ENCODE measurements around the gene CIROP. TPM values are rescaled to one million over a fixed set of nuclear protein-coding genes. Genes with fewer than 3 reads are reported as not detected.

CIROP gene
- total and polyA plus RNA-seq, 4 donors = not detected

GRCh38 chr14:23068789-23069412 is 35.9 kb downstream of the CIROP start:
- 33% methylated on average over 8 of the region's 8 CpGs for WGBS
- H3K36me3 ChIP-seq (ENCODE audit: control insufficient read depth in 4 of 4, insufficient read depth in 3 of 4, low read depth in 1 of 4, low read length in 3 of 4) = peaks cover 7 to 38% (median 31%) of the 10 kb centered on the region in 4 donors
- H3K9ac ChIP-seq (ENCODE audit: low read depth in 1 of 2, low read length in 2 of 2) = no peak overlapping the region
- peak; percentile 9 for TF ChIP-seq SP1 (IDR thresholded peaks at IDR 0.05)
- TF ChIP-seq ATF3 (IDR thresholded peaks at IDR 0.05) = peak; percentile 45
- peak in 1 of 2 donors; percentile 22 for TF ChIP-seq RXRA (IDR thresholded peaks at IDR 0.05)
- TF ChIP-seq RAD21 (IDR thresholded peaks at IDR 0.05) = peak; percentile 94
- TF ChIP-seq HNF4G (IDR thresholded peaks at IDR 0.05) = no peak
- TF ChIP-seq JUND (IDR thresholded peaks at IDR 0.05) = no peak
- peak; percentile 58 for TF ChIP-seq YY1 (IDR thresholded peaks at IDR 0.05)
- TF ChIP-seq CTCF (IDR thresholded peaks at IDR 0.05; ENCODE audit: low read depth, low read length, missing input control) = peak; percentile 100
- peak; percentile 79 for DNase-seq (ENCODE audit: low spot score)
- no peaks in the 10 kb centered on the region for H3K27me3 ChIP-seq (ENCODE audit: control insufficient read depth in 4 of 4, insufficient read depth in 4 of 4, low read length in 3 of 4)
- H3K27ac ChIP-seq (ENCODE audit: low read depth in 1 of 2, low read length in 2 of 2) = no peak overlapping the region
- H3K4me1 ChIP-seq (ENCODE audit: control insufficient read depth in 4 of 4, insufficient read depth in 4 of 4, low read length in 3 of 4) = peaks cover 2 to 29% (median 20%) of the 10 kb centered on the region in 4 donors
- H3K4me3 ChIP-seq (ENCODE audit: low read depth in 1 of 3, low read length in 3 of 3) = no peak overlapping the region
- no peaks in the 10 kb centered on the region for H3K9me3 ChIP-seq (ENCODE audit: control insufficient read depth in 4 of 4, low read length in 3 of 4)

DNA sequence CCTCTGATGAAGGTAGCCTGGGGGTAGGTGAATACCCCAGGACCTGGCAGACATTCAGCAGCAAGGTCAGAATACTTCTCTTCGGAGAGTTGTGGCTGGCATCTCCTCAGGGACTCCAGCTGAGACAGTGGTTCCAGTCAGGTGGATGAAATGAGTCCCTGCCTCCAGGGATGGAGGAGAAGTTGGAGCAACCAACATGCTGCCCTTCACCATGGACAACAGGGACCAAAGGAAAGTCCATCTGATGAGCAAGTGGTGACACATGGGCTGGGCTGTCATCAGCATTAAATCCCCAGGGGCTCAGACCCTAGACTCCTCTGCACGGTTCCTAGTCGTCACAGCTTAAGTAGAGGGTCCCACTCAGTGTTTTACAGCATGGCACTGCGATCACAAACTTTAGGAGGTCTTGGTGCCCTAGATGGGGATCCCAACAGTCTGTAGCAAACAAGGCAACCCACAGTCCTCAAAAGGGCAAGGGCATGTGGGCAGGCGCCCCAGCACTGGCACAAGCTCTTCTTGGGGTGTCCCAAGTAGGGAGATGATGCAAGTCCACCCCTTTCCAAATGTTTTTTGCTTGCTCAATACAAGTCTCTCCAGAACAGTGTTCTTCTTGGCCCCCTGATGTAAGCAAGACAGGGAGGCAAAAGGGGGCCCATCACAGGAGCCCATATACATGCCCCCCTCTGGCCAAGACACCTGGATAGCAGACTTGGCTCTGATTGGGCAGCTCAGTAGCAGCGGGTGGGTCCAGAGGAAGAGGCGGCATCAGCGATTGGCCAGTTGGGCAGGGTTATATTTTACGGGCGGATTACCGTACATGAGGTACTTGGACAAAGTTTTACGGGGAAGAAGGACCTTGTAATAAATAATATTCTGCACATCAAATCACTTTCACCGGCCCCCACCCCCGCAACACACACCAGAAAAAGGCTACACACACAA is 36.7 kb downstream of the CIROP start:
- no peak overlapping the region for H3K9ac ChIP-seq (ENCODE audit: low read depth in 1 of 2, low read length in 2 of 2)
- no peak overlapping the region for H3K27ac ChIP-seq (ENCODE audit: low read depth in 1 of 2, low read length in 2 of 2)
- 83% methylated on average over 14 of the region's 14 CpGs for WGBS
- no peak for DNase-seq (ENCODE audit: low spot score)
- no peaks in the 10 kb centered on the region for H3K27me3 ChIP-seq (ENCODE audit: control insufficient read depth in 4 of 4, insufficient read depth in 4 of 4, low read length in 3 of 4)
- H3K9me3 ChIP-seq (ENCODE audit: control insufficient read depth in 4 of 4, low read length in 3 of 4) = no peaks in the 10 kb centered on the region
- H3K4me1 ChIP-seq (ENCODE audit: control insufficient read depth in 4 of 4, insufficient read depth in 4 of 4, low read length in 3 of 4) = peaks cover 2 to 29% (median 20%) of the 10 kb centered on the region in 4 donors
- TF ChIP-seq GABPA (IDR thresholded peaks at IDR 0.05 in 1 of 2, conservative IDR thresholded peaks at IDR 0.05 in 1 of 2) (no peak), TAF1 (conservative IDR thresholded peaks at IDR 0.05) (no peak), EGR1 (IDR thresholded peaks at IDR 0.05; ENCODE audit: low read depth in 2 of 2) (no peak), CTCF (IDR thresholded peaks at IDR 0.05; ENCODE audit: low read depth, low read length, missing input control) (no peak), FOXA2 (IDR thresholded peaks at IDR 0.05) (no peak), MAX (IDR thresholded peaks at IDR 0.05) (no peak), RAD21 (IDR thresholded peaks at IDR 0.05) (no peak), NR2F2 (IDR thresholded peaks at IDR 0.05) (no peak), JUND (IDR thresholded peaks at IDR 0.05) (no peak), SP1 (IDR thresholded peaks at IDR 0.05) (no peak), REST (IDR thresholded peaks at IDR 0.05) (no peak), HNF4A (conservative IDR thresholded peaks at IDR 0.05) (no peak), RXRA (IDR thresholded peaks at IDR 0.05) (no peak)
- TF ChIP-seq, protein P1, sequence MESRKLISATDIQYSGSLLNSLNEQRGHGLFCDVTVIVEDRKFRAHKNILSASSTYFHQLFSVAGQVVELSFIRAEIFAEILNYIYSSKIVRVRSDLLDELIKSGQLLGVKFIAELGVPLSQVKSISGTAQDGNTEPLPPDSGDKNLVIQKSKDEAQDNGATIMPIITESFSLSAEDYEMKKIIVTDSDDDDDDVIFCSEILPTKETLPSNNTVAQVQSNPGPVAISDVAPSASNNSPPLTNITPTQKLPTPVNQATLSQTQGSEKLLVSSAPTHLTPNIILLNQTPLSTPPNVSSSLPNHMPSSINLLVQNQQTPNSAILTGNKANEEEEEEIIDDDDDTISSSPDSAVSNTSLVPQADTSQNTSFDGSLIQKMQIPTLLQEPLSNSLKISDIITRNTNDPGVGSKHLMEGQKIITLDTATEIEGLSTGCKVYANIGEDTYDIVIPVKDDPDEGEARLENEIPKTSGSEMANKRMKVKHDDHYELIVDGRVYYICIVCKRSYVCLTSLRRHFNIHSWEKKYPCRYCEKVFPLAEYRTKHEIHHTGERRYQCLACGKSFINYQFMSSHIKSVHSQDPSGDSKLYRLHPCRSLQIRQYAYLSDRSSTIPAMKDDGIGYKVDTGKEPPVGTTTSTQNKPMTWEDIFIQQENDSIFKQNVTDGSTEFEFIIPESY (IDR thresholded peaks at IDR 0.05) = no peak
- no peak overlapping the region for H3K4me3 ChIP-seq (ENCODE audit: low read depth in 1 of 3, low read length in 3 of 3)
- peaks cover 11 to 46% (median 38%) of the 10 kb centered on the region in 4 donors for H3K36me3 ChIP-seq (ENCODE audit: control insufficient read depth in 4 of 4, insufficient read depth in 3 of 4, low read depth in 1 of 4, low read length in 3 of 4)
